K562 (cell line): ENCODE results near the gene ZMYND8. TPM values are rescaled to one million over a fixed set of nuclear protein-coding genes. Genes with fewer than 3 reads are reported as not detected.

Experiments used
- ATAC-seq: fragments of 200-7000 bp; cut with Tn5 transposase; 3 replicates; pipeline ENCODE4 v1.9.1; 2020; ENCODE audit warnings: moderate library complexity
- BruUV-seq: library from RNA; stranded (reverse); fragments of 400-500 nt; replicated peaks from 2 replicates; lab custom pipeline; 2021; lab: Mats Ljungman, UMichigan
- CTCF ChIA-PET: fragments of 300-600 bp; formaldehyde crosslinking; extraction: SDS; loops from one replicate; lab custom pipeline; 2021; ENCODE audit warnings: low intra/inter-chr PET ratio; lab: Yijun Ruan, JAX
- POLR2A ChIA-PET: fragments of 300-600, 350-650 bp; sonication (Branson Sonifier 250); formaldehyde crosslinking; extraction: SDS; loops from one replicate; lab custom pipeline; 2021; ENCODE audit warnings: antibody characterized with exemption, inconsistent platforms; lab: Yijun Ruan, JAX
- DNase-seq, 4 experiments: peaks; one replicate each; pipeline versions ENCODE4 v3.0.0 to v3.0.0-alpha.2; 2011 to 2018; ENCODE audit warnings: low spot score in 3 of 4, mixed read lengths in 3 of 4; ENCODE audit errors: extremely low read depth in 1 of 4
- FAIRE-seq: peaks from 2 replicates; lab custom pipeline; 2011; peaks lifted over from hg19 to GRCh38; lab: Jason Lieb, UNC
- H2AFZ ChIP-seq: 2 replicates; pipeline ENCODE4 v1.6.0; 2011; ENCODE audit warnings: low read depth, low read length, control low read depth, inconsistent platforms
- H3K27ac ChIP-seq: fragments of 200-600 bp; 3 replicates; pipeline ENCODE4 v1.8.0; 2011; ENCODE audit warnings: low read depth, mild to moderate bottlenecking, control low read depth, inconsistent platforms, low read length, moderate library complexity, mixed read lengths; ENCODE audit errors: extremely low read depth
- H3K27me3 ChIP-seq, 2 experiments: fragments of 300-600 bp in 1 of 2; 2 replicates in 1 of 2; 3 replicates in 1 of 2; pipeline versions ENCODE4 v1.6.0 to v1.8.0; 2011; ENCODE audit warnings: inconsistent platforms in 2 of 2, low read length in 2 of 2, mild to moderate bottlenecking in 1 of 2, mixed read lengths in 1 of 2, moderate library complexity in 1 of 2; ENCODE audit not compliant: control insufficient read depth in 2 of 2, insufficient read depth in 2 of 2
- H3K36me3 ChIP-seq: fragments of 300-600 bp; 3 replicates; pipeline ENCODE4 v1.8.0; 2011; ENCODE audit warnings: mild to moderate bottlenecking, low read length, inconsistent platforms; ENCODE audit not compliant: control insufficient read depth, insufficient read depth
- H3K4me1 ChIP-seq, 2 experiments: fragments of 200-600 bp in 1 of 2; replicated peaks in 1 of 2; 2 replicates in 1 of 2; 3 replicates in 1 of 2; pipeline versions ENCODE4 v1.5.1 to v1.8.0; 2011; ENCODE audit warnings: inconsistent platforms in 2 of 2, low read length in 2 of 2, mild to moderate bottlenecking in 1 of 2, mixed read lengths in 1 of 2, moderate library complexity in 1 of 2; ENCODE audit not compliant: control insufficient read depth in 2 of 2, insufficient read depth in 2 of 2
- H3K4me2 ChIP-seq: 2 replicates; pipeline ENCODE4 v1.6.1; 2011; ENCODE audit warnings: low read length, control low read depth, inconsistent platforms, mixed read lengths; ENCODE audit not compliant: insufficient read depth
- H3K4me3 ChIP-seq: fragments of 200-600 bp; sonication (generic), shearing (Covaris generic); 2 replicates; pipeline ENCODE4 v1.5.1; 2016; ENCODE audit warnings: control low read depth, inconsistent platforms
- H3K79me2 ChIP-seq: fragments of 200-600 bp; 3 replicates; pipeline ENCODE4 v1.8.0; 2011; ENCODE audit warnings: low read length, inconsistent platforms; ENCODE audit not compliant: control insufficient read depth, insufficient read depth
- H3K9ac ChIP-seq, 2 experiments: 2 replicates each; pipeline versions ENCODE4 v1.6.0 to v1.6.1; 2011; ENCODE audit warnings: low read depth in 2 of 2, low read length in 2 of 2, control low read depth in 1 of 2, inconsistent platforms in 1 of 2, mild to moderate bottlenecking in 1 of 2, mixed read lengths in 1 of 2; ENCODE audit not compliant: insufficient read depth in 1 of 2
- H3K9me1 ChIP-seq: one replicate; pipeline ENCODE4 v1.6.0; 2011; ENCODE audit warnings: inconsistent platforms, mild to moderate bottlenecking, low read length, moderate library complexity; ENCODE audit not compliant: control insufficient read depth, insufficient read depth
- H3K9me3 ChIP-seq: replicated peaks from 2 replicates; pipeline ENCODE4 v1.5.1; 2011; ENCODE audit warnings: low read depth, low read length, inconsistent platforms; ENCODE audit not compliant: control insufficient read depth, insufficient read depth
- H4K20me1 ChIP-seq: replicated peaks from 2 replicates; pipeline ENCODE4 v1.6.1; 2011; ENCODE audit warnings: low read length, inconsistent platforms, mixed read lengths; ENCODE audit not compliant: control insufficient read depth, insufficient read depth
- ADNP ChIP-seq: fragments of 200-800 bp; sonication (Bioruptor generic); IDR thresholded peaks from 2 replicates; pipeline ENCODE4 v1.6.1; 2016; ENCODE audit warnings: missing genetic modification characterization, missing compliant biosample characterization
- DPF2 ChIP-seq: fragments of 450-650 bp; IDR thresholded peaks from 2 replicates; pipeline ENCODE4 v1.6.1; 2016
- FOXJ2 ChIP-seq: fragments of 200-800 bp; sonication (Bioruptor generic); IDR thresholded peaks from 2 replicates; pipeline ENCODE4 v1.6.1; 2016; ENCODE audit warnings: missing genetic modification characterization, missing compliant biosample characterization
- ILF3 ChIP-seq: fragments of 450-650 bp; IDR thresholded peaks from 2 replicates; pipeline ENCODE4 v1.6.1; 2018; ENCODE audit warnings: antibody characterized with exemption, mild to moderate bottlenecking, moderate library complexity, borderline replicate concordance
- JUND ChIP-seq, 2 experiments: IDR thresholded peaks; 2 replicates in 1 of 2; 3 replicates in 1 of 2; pipeline ENCODE4 v1.6.1; 2011; ENCODE audit warnings: borderline replicate concordance in 2 of 2, low read depth in 2 of 2, low read length in 2 of 2, improper control_type of control experiment in 1 of 2, missing biosample characterization in 1 of 2, missing genetic modification characterization in 1 of 2, missing genetic modification reagents in 1 of 2
- KAT7 ChIP-seq: sonication (generic); formaldehyde crosslinking; IDR thresholded peaks from 2 replicates; pipeline ENCODE4 v1.8.0; 2022; ENCODE audit warnings: missing genetic modification reagents, mild to moderate bottlenecking, borderline replicate concordance
- MEIS2 ChIP-seq: fragments of 450-650 bp; IDR thresholded peaks from 2 replicates; pipeline ENCODE4 v1.6.1; 2014; ENCODE audit warnings: mild to moderate bottlenecking; ENCODE audit not compliant: partially characterized antibody
- NCOA1 ChIP-seq: fragments of 450-650 bp; IDR thresholded peaks from 2 replicates; pipeline ENCODE4 v1.6.1; 2016; ENCODE audit warnings: low read depth
- NR2F6 ChIP-seq: fragments of 450-650 bp; formaldehyde crosslinking; IDR thresholded peaks from 2 replicates; pipeline ENCODE4 v1.4.0; 2020; ENCODE audit warnings: mild to moderate bottlenecking
- PTTG1 ChIP-seq: fragments of 450-650 bp; IDR thresholded peaks from 2 replicates; pipeline ENCODE4 v1.6.1; 2016; ENCODE audit warnings: low read depth, mild to moderate bottlenecking, missing genetic modification characterization, missing compliant biosample characterization
- SIN3B ChIP-seq: fragments of 450-650 bp; IDR thresholded peaks from 2 replicates; pipeline ENCODE4 v1.6.1; 2017; ENCODE audit warnings: low read depth, mild to moderate bottlenecking, moderate library complexity
- TAL1 ChIP-seq: fragments of 450-650 bp; IDR thresholded peaks from 2 replicates; pipeline ENCODE4 v1.6.1; 2016; ENCODE audit warnings: mild to moderate bottlenecking
- ZNF134 ChIP-seq: fragments of 250-450 bp; sonication (Bioruptor Pico); conservative IDR thresholded peaks from 2 replicates; pipeline ENCODE4 v1.4.0; 2020
- ZNF175 ChIP-seq: fragments of 200-800 bp; sonication (Bioruptor generic); IDR thresholded peaks from 2 replicates; pipeline ENCODE4 v1.6.1; 2016; ENCODE audit warnings: low read depth, mild to moderate bottlenecking, missing genetic modification characterization, missing compliant biosample characterization
- ZNF253 ChIP-seq: fragments of 250-450 bp; sonication (Bioruptor Pico); conservative IDR thresholded peaks from 2 replicates; pipeline ENCODE4 v1.6.1; 2021; ENCODE audit warnings: mild to moderate bottlenecking
- ZNF311 ChIP-seq: fragments of 250-450 bp; sonication (Bioruptor Pico); IDR thresholded peaks from 2 replicates; pipeline ENCODE4 v1.4.0; 2020; ENCODE audit warnings: mild to moderate bottlenecking, moderate library complexity
- WGBS: fragments of 100-300 bp; shearing (Covaris generic); methylation state at CpG from one replicate; pipeline ENCODE4 v1.1.6; 2016; ENCODE audit warnings: low coverage, mixed read lengths; ENCODE audit not compliant: insufficient coverage; ENCODE audit errors: missing lambda C conversion rate; 5-methylcytosine and 5-hydroxymethylcytosine counted together
- in situ Hi-C: fragments of 300-500 bp; cut with MboI; formaldehyde crosslinking; loops from 4 replicates; pipeline ENCODE4 v1.15.0; 2018; ENCODE audit warnings: inconsistent platforms, mixed read lengths
- intact Hi-C: fragments of 100-400 bp; cut with micrococcal nuclease; formaldehyde crosslinking; loops from 2 replicates; pipeline ENCODE4 v1.14.2; 2022
- polyA plus RNA-seq, 8 experiments: library from polyadenylated mRNA; depleted of rRNA in 4 of 8; stranded (reverse) in 5 of 8; unstranded in 3 of 8; fragments of >200 nt; fragmentation: Nextera tagmentation in 2 of 8; fragmentation: Illumina TruSeq in 1 of 8; extraction: Ambion mirVana in 2 of 8; extraction: Trizol in 1 of 8; gene quantifications; 2 replicates each; pipeline versions ENCODE4 v1.2.1 to v1.2.3, GENCODE V29; 2011 to 2014; ENCODE audit warnings: inconsistent platforms in 1 of 8, missing spikeins in 1 of 8
- total RNA-seq, 7 experiments: library from RNA; depleted of rRNA in 6 of 7; stranded (reverse); fragments of >200 nt in 6 of 7; fragmentation: Illumina TruSeq in 2 of 7; extraction: Trizol in 2 of 7; gene quantifications; 2 replicates each; pipeline versions ENCODE4 v1.2.1 to v1.2.3, GENCODE V29; 2011 to 2021; ENCODE audit warnings: low replicate concordance in 1 of 7
- TF ChIP-seq, protein P1 (sequence below): fragments of 450-650 bp; IDR thresholded peaks from 2 replicates; pipeline ENCODE4 v1.6.1; 2016
- TF ChIP-seq, protein P2 (sequence below), 2 experiments: fragments of 450-650 bp; IDR thresholded peaks; 2 replicates each; pipeline ENCODE4 v1.6.1; 2016
- TF ChIP-seq, protein P3 (sequence below), 2 experiments: fragments of 250-450 bp in 1 of 2; fragments of 450-650 bp in 1 of 2; sonication (Bioruptor Pico) in 1 of 2; IDR thresholded peaks; 2 replicates each; pipeline versions ENCODE4 v1.6.1 to v1.8.0; 2016 to 2021; ENCODE audit warnings: mild to moderate bottlenecking in 2 of 2, moderate library complexity in 2 of 2, missing compliant biosample characterization in 1 of 2, missing genetic modification characterization in 1 of 2

Gene ZMYND8
- total and polyA plus RNA-seq, 9 of the 15 experiments (the other 6 are each of a cell fraction or from before 2014, with no cell fraction given) = 31.8 to 148 (median 71.9) TPM

DNA sequence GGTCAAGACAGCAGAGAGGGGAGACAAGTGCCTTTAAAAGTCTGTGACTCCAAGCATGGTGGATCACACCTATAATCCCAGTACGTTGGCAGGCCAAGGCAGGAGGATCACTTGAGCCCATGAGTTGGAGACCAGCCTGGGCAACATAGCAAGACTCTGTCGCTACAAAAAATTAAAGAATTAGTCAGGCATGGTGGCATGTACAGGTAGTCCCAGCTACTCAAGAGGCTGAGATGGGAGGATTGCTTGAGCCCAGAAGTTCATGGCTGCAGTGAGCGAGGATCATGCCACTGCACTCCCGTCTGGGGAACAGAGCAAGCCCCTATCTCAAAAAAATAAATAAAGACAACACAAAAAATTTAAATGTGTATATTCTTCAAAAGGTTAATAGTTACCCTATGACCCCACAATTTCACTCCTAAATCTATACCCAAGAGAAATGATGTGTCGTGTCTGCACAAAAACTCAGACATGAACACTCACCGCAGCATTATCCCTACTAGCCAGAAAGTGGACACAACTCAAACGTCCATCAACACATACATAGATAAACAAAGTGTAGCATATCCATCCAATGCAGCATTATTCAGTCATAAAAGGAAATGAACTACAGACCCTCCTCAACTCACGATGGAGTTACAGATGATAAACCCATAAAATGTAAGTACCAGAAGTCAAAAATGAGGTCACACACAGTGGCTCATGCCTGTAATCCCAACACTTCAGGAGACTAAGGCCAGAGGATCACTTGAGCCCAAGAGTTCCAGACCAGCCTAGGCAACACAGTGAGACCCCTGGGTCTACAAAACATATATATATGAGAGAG lies 23.9 kb downstream of the ZMYND8 start:
- H4K20me1 ChIP-seq = peaks cover 67% of the 10 kb centered on the region
- H3K4me2 ChIP-seq = peak overlapping the region; percentile 78
- ChIA-PET POLR2A (interaction anchor here (1.4 to 7.5 kb wide), 11 partner anchors 8 to 59 kb away, joined by 3 to 70 read pairs (median 7); no protein-coding TSS in a partner anchor), CTCF (no interaction called here)
- peaks cover 100% of the 10 kb centered on the region for H3K79me2 ChIP-seq
- ATAC-seq (peak; percentile 2; the same call in 2 of the 3 replicates), FAIRE-seq (peak; percentile 66), DNase-seq (peak in 2 of 4 experiments; percentile 30 to 53)
- 38% methylated on average over 8 of the region's 8 CpGs for WGBS
- peaks cover 53 to 76% of the 10 kb centered on the region in 2 experiments for H3K4me1 ChIP-seq
- H2AFZ ChIP-seq = no peak overlapping the region
- H3K4me3 ChIP-seq = no peak overlapping the region
- BruUV-seq = no TSS peak
- H3K36me3 ChIP-seq = peaks cover 84% of the 10 kb centered on the region
- H3K9me1 ChIP-seq = peaks cover 16% of the 10 kb centered on the region
- in situ Hi-C loops = no loop called here
- intact Hi-C loops = no loop called here
- peak overlapping the region; percentile 84 for H3K27ac ChIP-seq
- no peaks in the 10 kb centered on the region for H3K9me3 ChIP-seq
- H3K9ac ChIP-seq = peak overlapping the region; percentile 36 to 41; a peak in 2 of 4 replicates
- H3K27me3 ChIP-seq = no peaks in the 10 kb centered on the region
- 0 out of 2 replicates have a peak, but pooled peaks have one; percentile 21 for TF ChIP-seq ZNF311 (CRISPR knock-in tag)
- no peak for TF ChIP-seq ZNF134
- TF ChIP-seq, protein P1, sequence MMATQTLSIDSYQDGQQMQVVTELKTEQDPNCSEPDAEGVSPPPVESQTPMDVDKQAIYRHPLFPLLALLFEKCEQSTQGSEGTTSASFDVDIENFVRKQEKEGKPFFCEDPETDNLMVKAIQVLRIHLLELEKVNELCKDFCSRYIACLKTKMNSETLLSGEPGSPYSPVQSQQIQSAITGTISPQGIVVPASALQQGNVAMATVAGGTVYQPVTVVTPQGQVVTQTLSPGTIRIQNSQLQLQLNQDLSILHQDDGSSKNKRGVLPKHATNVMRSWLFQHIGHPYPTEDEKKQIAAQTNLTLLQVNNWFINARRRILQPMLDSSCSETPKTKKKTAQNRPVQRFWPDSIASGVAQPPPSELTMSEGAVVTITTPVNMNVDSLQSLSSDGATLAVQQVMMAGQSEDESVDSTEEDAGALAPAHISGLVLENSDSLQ = peak; percentile 57; the same call in 1 of the 2 replicates
- no peak for TF ChIP-seq NR2F6
- TF ChIP-seq, protein P2, sequence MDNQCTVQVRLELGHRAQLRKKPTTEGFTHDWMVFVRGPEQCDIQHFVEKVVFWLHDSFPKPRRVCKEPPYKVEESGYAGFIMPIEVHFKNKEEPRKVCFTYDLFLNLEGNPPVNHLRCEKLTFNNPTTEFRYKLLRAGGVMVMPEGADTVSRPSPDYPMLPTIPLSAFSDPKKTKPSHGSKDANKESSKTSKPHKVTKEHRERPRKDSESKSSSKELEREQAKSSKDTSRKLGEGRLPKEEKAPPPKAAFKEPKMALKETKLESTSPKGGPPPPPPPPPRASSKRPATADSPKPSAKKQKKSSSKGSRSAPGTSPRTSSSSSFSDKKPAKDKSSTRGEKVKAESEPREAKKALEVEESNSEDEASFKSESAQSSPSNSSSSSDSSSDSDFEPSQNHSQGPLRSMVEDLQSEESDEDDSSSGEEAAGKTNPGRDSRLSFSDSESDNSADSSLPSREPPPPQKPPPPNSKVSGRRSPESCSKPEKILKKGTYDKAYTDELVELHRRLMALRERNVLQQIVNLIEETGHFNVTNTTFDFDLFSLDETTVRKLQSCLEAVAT (IDR thresholded peaks at IDR 0.05) = no peak
- peak; percentile 82 for TF ChIP-seq MEIS2
- 0 out of 2 replicates have a peak, but pooled peaks have one; percentile 15 for TF ChIP-seq KAT7 (CRISPR knock-in tag)
- TF ChIP-seq ADNP (tag) = no peak
- TF ChIP-seq ZNF253 = no peak
- TF ChIP-seq JUND (IDR thresholded peaks at IDR 0.05; ENCODE audit: borderline replicate concordance, low read depth, low read length) = peak; percentile 24; the same call in 1 of the 2 replicates
- no peak; the same call in 2 of the 3 replicates for TF ChIP-seq JUND (tag; IDR thresholded peaks at IDR 0.05; ENCODE audit: borderline replicate concordance, low read depth, low read length)
- TF ChIP-seq NCOA1 = no peak
- TF ChIP-seq ZNF175 (CRISPR knock-in tag) = peak; percentile 24; the same call in 1 of the 2 replicates
- TF ChIP-seq, protein P3, sequence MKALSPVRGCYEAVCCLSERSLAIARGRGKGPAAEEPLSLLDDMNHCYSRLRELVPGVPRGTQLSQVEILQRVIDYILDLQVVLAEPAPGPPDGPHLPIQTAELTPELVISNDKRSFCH (CRISPR knock-in tag; IDR thresholded peaks at IDR 0.05) = no peak
- TF ChIP-seq, protein P3 (tag; IDR thresholded peaks at IDR 0.05) = peak; percentile 16; the same call in 1 of the 2 replicates
- TF ChIP-seq TAL1 = peak; percentile 65
- TF ChIP-seq SIN3B = no peak
- no peak for TF ChIP-seq PTTG1
- 0 out of 2 replicates have a peak, but pooled peaks have one; percentile 14 for TF ChIP-seq FOXJ2
- TF ChIP-seq DPF2 = peak; percentile 40; the same call in 1 of the 2 replicates
- no peak for TF ChIP-seq ILF3
